ENCODE measurements around the gene RPTOR. TPM values are rescaled to one million over a fixed set of nuclear protein-coding genes. Genes with fewer than 3 reads are reported as not detected.

The RPTOR gene
- total RNA-seq, 1 donor from 2014 or later: 62.4 TPM

DNA sequence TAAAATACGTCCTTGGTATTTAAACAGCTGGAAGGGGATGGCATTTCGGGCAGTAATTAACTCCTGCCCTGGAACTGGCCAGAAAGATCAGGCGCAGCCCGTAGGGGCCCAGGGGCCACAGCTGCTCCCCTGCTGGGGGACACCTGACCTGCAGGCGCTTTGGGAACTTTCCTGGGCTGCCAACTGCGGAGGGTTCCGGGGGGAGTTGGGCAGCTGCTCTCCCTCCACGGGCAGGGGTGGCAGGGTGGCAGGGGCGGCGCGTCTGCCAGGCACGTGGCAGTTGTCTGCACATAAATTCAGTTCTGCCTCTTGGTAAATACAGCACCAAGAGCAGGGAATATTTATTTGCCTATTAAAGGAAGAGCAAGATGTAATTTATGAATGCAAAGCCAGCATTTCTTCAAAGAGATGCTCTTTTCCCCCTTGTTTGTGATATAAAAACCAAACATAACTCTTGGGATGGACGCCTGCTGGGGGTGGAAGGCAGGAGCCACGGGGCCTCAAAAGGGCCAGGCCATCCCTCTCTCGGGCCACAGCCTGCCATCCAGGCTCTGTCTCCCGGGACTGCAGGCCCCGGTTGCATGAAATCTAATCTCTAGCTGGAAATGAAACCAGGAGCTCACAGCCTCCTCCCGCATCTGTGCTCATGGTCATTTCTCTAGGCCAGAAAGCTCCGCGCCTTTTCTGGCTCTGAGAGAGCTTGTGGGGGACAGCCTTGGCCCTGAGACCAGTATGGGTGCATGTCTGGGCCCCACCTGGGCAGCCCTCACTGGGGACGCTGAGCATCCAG, 417.1 kb downstream of the RPTOR start:
- no peaks in the 10 kb centered on the region for H3K4me1 Mint-ChIP-seq (ENCODE audit: low read depth)
- intact Hi-C loops (cut with micrococcal nuclease): no loop called here
- H3K27me3 Mint-ChIP-seq (ENCODE audit: low read depth): no peaks in the 10 kb centered on the region
- no peaks in the 10 kb centered on the region for H3K9me3 Mint-ChIP-seq
- no peak overlapping the region for H3K4me3 Mint-ChIP-seq (ENCODE audit: low read depth)
- DNase-seq (ENCODE audit: low spot score): no peak
- H3K36me3 Mint-ChIP-seq (ENCODE audit: low read depth): peaks cover 15% of the 10 kb centered on the region
- no peak overlapping the region for H3K27ac Mint-ChIP-seq

DNA sequence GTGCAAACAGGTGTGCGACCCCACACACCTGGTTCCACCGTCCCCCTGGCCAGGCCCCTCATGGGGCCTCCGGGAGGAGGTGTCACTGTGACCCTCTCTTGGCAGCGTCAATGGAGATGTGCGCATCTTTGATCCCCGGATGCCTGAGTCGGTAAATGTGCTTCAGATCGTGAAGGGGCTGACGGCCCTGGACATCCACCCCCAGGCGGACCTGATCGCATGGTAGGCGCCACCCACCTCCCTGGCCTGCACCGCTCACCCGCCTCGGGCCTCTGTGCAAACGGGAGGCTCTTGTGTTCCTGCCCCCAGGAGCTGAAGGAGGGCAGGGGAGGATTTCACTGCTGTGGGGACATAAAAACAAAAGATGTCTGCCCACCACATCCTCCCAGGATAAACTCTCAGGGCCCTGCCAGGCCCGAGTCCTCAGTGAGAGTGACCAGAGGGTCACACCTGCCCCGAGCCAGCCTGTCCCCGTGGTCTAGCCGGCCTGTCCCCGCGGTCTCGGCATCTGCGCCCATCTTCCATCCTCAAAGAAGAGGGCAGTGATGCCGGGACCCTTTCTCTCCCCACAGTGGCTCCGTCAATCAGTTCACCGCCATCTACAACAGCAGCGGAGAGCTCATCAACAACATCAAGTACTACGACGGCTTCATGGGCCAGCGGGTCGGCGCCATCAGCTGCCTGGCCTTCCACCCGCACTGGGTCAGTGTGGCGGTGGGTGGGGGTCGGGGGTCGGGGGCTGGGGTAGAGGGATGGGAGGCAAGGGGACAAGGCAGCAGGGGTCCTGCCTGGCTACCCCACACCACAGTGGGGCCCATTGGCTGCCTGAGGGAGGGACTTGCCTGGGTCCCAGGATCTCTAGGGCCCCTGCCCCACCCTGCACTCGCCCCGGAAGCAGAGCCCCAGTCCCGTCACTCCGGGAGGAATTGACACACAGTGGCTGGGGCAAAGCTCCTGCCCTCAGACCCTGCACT, 418.0 kb downstream of the RPTOR start:
- H3K36me3 Mint-ChIP-seq (ENCODE audit: low read depth): peaks cover 16% of the 10 kb centered on the region
- no peaks in the 10 kb centered on the region for H3K9me3 Mint-ChIP-seq
- no peak overlapping the region for H3K27ac Mint-ChIP-seq
- H3K27me3 Mint-ChIP-seq (ENCODE audit: low read depth): no peaks in the 10 kb centered on the region
- no peak for DNase-seq (ENCODE audit: low spot score)
- H3K4me1 Mint-ChIP-seq (ENCODE audit: low read depth): no peaks in the 10 kb centered on the region
- H3K4me3 Mint-ChIP-seq (ENCODE audit: low read depth): no peak overlapping the region
- intact Hi-C loops (cut with micrococcal nuclease): no loop called here

DNA sequence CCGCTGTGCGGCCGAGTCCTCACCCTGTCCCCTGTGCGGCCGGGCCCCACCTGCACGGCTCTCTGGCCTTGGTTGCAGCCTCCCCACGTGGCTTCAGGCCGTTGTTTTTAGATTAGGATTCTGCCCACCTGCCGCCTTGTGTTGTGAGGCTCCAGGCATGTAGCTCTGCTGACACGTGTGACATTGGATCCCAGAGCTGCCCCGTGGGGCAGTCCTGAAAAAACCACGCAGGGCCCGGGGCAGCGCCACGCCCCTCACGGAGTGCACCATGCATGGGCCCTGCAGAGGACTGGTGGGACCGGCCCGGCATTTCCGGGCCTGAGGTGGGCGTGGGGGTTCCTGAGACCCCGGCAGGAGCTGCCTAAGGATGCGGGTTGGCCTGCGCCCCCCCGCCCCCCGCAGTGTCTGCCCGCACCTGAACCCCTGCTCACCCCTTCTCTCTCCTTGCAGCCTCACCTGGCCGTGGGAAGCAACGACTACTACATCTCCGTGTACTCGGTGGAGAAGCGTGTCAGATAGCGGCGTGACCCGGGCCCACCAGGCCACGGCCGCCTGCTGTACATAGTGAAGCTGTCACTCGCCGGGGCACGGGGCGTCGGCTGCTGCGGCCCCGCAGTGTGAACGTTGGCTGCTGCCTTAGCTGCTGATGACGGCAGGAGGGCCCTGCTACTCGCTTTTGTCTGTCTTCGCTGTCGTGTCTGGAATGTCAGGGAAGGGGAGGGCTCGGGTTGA, 419.3 kb downstream of the RPTOR start:
- Mint-ChIP-seq H3K27ac (no peak overlapping the region), H3K4me3 (ENCODE audit: low read depth) (no peak overlapping the region), H3K9me3 (no peaks in the 10 kb centered on the region), H3K27me3 (ENCODE audit: low read depth) (no peaks in the 10 kb centered on the region), H3K36me3 (ENCODE audit: low read depth) (peaks cover 16% of the 10 kb centered on the region), H3K4me1 (ENCODE audit: low read depth) (no peaks in the 10 kb centered on the region)
- intact Hi-C loops (cut with micrococcal nuclease): no loop called here
- no peak for DNase-seq (ENCODE audit: low spot score)

DNA sequence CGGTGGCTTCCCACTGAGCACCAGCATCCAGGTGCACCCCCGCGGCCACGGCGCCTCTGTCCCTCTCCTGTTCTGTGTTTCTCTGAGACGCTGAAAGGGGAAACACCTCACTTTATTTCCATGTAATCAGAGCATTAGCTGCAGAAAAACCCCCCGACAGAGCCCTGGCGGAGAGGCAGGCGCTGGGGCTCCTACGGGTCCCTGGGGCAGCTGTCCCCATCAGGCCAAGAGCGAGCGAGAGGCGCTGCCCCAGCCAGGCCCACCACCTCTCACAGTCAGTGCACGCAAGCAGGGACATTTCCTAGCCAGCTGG, 419.9 kb downstream of the RPTOR start:
- intact Hi-C loops (cut with micrococcal nuclease): no loop called here
- no peak for DNase-seq (ENCODE audit: low spot score)
- H3K36me3 Mint-ChIP-seq (ENCODE audit: low read depth): peaks cover 16% of the 10 kb centered on the region
- no peaks in the 10 kb centered on the region for H3K4me1 Mint-ChIP-seq (ENCODE audit: low read depth)
- no peak overlapping the region for H3K27ac Mint-ChIP-seq
- no peaks in the 10 kb centered on the region for H3K9me3 Mint-ChIP-seq
- H3K4me3 Mint-ChIP-seq (ENCODE audit: low read depth): no peak overlapping the region
- H3K27me3 Mint-ChIP-seq (ENCODE audit: low read depth): no peaks in the 10 kb centered on the region

DNA sequence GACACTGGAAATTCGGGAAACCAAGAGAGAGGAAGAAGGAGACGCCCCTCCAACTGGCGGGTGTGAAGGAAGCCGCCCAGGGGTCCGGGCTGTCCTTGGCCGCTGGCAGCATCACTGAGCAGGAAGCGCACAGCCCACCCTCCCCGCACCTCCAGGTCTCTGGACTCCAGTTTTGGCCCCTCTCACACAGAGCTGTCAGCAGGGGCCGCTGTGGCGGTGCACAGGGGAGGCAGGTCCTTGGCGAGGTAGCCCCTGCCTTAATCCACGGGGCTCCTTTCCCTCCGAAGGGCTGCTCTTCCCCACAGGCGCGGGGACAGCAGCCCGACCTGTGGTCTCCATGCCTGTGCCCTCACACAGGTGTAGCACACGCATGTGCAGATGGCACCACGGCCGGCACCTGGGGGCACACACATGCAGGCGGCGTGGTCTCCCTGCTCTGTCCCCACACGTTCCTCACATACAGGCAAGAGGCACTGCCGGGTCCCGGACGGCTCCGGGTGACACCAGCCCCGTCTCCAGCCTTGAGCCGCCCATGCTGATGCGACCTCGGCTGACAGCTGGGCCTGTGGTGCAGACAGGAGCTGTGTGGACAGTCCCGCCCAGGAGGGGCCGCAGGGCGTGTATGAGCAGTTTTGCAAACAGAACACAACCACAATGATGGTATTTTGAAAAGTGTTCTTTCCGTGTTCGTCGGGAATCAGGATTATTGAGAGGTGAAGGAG, 420.4 kb downstream of the RPTOR start:
- H3K27ac Mint-ChIP-seq: no peak overlapping the region
- intact Hi-C loops (cut with micrococcal nuclease): no loop called here
- H3K36me3 Mint-ChIP-seq (ENCODE audit: low read depth): peaks cover 16% of the 10 kb centered on the region
- no peaks in the 10 kb centered on the region for H3K27me3 Mint-ChIP-seq (ENCODE audit: low read depth)
- H3K4me1 Mint-ChIP-seq (ENCODE audit: low read depth): no peaks in the 10 kb centered on the region
- DNase-seq (ENCODE audit: low spot score): no peak
- no peaks in the 10 kb centered on the region for H3K9me3 Mint-ChIP-seq
- H3K4me3 Mint-ChIP-seq (ENCODE audit: low read depth): no peak overlapping the region

DNA sequence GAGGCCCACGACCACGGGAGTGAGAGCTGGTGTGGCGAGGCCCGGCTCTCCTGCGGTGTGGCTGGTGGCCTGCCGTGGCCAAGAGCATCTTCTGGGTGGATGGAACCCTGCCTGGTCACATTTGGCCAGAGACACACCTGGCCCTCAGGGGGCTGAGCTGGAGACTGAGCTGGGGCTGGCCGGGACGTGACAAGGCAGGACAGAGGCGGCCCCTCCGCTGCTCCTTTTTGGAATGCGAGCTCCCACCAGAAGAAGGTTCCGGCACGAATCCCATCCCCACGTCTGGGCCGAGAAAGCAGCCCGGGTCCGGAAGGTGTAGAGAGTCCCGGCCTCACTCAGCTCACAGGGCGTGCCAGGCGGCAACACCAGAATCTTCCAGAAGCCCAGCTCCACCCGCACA, 421.0 kb downstream of the RPTOR start:
- Mint-ChIP-seq H3K27ac (no peak overlapping the region), H3K4me3 (ENCODE audit: low read depth) (no peak overlapping the region), H3K27me3 (ENCODE audit: low read depth) (no peaks in the 10 kb centered on the region), H3K9me3 (no peaks in the 10 kb centered on the region), H3K4me1 (ENCODE audit: low read depth) (peaks cover 4% of the 10 kb centered on the region), H3K36me3 (ENCODE audit: low read depth) (peaks cover 16% of the 10 kb centered on the region)
- intact Hi-C loops (cut with micrococcal nuclease): no loop called here
- DNase-seq (ENCODE audit: low spot score): no peak

DNA sequence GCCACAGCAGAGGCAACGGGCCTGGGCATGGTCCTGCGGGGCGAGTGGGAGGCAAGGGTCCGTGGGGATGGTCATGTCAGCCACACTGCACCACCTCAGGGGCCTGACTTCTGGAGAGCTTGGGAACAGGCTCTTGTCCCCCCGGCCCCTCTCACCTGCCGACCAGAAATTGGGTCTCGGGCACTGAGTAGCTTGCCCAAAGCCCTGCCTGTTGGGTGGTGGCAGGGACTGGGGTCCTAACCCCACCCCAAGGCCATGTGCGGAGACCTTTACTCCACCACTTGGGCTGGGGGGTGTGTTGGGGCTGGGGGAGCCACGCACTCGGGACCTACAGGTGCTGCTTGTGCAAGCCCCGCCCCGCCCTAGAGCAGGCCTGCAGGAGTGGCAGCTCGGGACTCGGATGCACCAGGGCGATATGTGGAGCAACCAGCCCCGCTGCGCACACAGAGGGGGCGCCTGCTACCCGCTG, 422.8 kb downstream of the RPTOR start:
- H3K9me3 Mint-ChIP-seq: no peaks in the 10 kb centered on the region
- peaks cover 5% of the 10 kb centered on the region for H3K4me1 Mint-ChIP-seq (ENCODE audit: low read depth)
- H3K27me3 Mint-ChIP-seq (ENCODE audit: low read depth): no peaks in the 10 kb centered on the region
- no peak for DNase-seq (ENCODE audit: low spot score)
- H3K36me3 Mint-ChIP-seq (ENCODE audit: low read depth): peaks cover 16% of the 10 kb centered on the region
- intact Hi-C loops (cut with micrococcal nuclease): no loop called here
- H3K27ac Mint-ChIP-seq: no peak overlapping the region
- H3K4me3 Mint-ChIP-seq (ENCODE audit: low read depth): no peak overlapping the region

DNA sequence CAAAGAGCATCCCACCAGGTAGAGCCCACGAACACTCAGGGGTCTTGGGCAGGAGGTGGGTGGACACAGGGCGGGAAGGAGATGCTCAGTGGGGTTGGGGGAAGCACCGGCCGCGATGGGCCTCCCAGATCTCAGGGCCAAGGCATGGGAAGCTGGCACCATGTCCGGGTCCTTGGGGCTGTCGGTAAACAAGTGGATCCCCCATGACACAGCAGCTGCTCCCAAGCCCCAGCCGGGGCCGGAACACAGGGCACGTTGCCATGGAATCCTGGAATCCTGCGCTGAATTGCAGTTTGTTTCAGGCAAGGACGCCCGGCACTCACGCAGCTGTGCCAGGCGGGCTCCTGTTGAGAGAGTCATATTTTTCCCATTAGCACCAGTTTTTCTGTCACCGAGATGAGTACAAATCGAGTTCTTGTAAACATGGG, 424.0 kb downstream of the RPTOR start:
- no peak overlapping the region for H3K27ac Mint-ChIP-seq
- H3K9me3 Mint-ChIP-seq: no peaks in the 10 kb centered on the region
- peaks cover 5% of the 10 kb centered on the region for H3K4me1 Mint-ChIP-seq (ENCODE audit: low read depth)
- no peak overlapping the region for H3K4me3 Mint-ChIP-seq (ENCODE audit: low read depth)
- peaks cover 16% of the 10 kb centered on the region for H3K36me3 Mint-ChIP-seq (ENCODE audit: low read depth)
- intact Hi-C loops (cut with micrococcal nuclease): no loop called here
- no peaks in the 10 kb centered on the region for H3K27me3 Mint-ChIP-seq (ENCODE audit: low read depth)
- no peak for DNase-seq (ENCODE audit: low spot score)

DNA sequence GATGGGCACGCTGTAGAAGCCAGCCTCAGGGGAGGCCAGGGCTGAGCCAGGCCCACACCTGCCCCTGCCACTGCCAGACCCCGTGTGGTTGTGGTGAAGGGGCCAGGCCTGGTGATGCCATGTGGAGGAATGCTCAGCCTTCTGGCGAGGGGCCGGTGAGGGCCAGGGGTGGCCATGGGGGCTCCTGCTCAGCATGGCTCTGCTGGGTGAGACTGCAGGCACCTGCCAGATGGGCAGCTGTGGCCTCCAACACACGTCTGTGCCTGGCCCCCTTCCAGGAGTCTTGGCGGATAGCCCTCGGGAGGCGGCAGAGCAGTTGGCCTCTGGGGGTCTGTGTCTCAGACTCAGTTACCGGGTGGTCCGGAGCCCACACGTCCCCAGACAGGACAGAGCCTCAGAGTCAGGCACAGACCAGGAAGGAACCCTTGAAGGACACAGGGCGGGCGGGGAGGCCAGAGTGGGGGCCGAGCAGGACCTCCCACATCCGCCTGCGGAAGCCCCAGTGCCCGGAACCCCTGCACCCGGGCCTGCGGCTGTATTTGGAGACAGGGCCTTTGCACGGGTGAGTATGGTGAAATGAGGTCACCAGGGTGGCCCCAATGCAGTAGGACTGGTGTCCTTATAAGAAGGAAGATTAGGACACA, 424.5 kb downstream of the RPTOR start:
- H3K27me3 Mint-ChIP-seq (ENCODE audit: low read depth): no peaks in the 10 kb centered on the region
- H3K36me3 Mint-ChIP-seq (ENCODE audit: low read depth): peaks cover 16% of the 10 kb centered on the region
- no peak for DNase-seq (ENCODE audit: low spot score)
- no peak overlapping the region for H3K27ac Mint-ChIP-seq
- intact Hi-C loops (cut with micrococcal nuclease): no loop called here
- peaks cover 5% of the 10 kb centered on the region for H3K4me1 Mint-ChIP-seq (ENCODE audit: low read depth)
- no peak overlapping the region for H3K4me3 Mint-ChIP-seq (ENCODE audit: low read depth)
- H3K9me3 Mint-ChIP-seq: no peaks in the 10 kb centered on the region

DNA sequence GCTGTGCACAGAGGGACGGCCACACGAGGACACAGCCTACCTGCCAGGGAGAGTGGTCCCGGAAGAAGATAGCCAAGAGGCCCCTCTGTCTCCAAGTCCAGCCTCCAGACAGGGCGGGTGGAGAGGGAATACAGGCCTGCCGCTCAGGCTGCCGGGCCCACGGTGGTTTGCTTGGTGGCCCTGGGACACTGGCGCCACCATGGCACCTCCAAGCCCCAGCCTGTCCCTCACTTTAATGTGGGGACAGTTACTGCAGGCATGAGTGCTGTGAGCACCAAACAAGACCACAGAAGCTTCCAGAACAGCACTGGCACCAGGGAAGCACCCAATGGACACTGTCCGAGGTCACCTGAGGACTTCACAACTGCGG, 425.0 kb downstream of the RPTOR start:
- peaks cover 11% of the 10 kb centered on the region for H3K36me3 Mint-ChIP-seq (ENCODE audit: low read depth)
- H3K4me3 Mint-ChIP-seq (ENCODE audit: low read depth): no peak overlapping the region
- H3K9me3 Mint-ChIP-seq: no peaks in the 10 kb centered on the region
- no peak for DNase-seq (ENCODE audit: low spot score)
- intact Hi-C loops (cut with micrococcal nuclease): no loop called here
- H3K27me3 Mint-ChIP-seq (ENCODE audit: low read depth): no peaks in the 10 kb centered on the region
- no peak overlapping the region for H3K27ac Mint-ChIP-seq
- H3K4me1 Mint-ChIP-seq (ENCODE audit: low read depth): peaks cover 5% of the 10 kb centered on the region

DNA sequence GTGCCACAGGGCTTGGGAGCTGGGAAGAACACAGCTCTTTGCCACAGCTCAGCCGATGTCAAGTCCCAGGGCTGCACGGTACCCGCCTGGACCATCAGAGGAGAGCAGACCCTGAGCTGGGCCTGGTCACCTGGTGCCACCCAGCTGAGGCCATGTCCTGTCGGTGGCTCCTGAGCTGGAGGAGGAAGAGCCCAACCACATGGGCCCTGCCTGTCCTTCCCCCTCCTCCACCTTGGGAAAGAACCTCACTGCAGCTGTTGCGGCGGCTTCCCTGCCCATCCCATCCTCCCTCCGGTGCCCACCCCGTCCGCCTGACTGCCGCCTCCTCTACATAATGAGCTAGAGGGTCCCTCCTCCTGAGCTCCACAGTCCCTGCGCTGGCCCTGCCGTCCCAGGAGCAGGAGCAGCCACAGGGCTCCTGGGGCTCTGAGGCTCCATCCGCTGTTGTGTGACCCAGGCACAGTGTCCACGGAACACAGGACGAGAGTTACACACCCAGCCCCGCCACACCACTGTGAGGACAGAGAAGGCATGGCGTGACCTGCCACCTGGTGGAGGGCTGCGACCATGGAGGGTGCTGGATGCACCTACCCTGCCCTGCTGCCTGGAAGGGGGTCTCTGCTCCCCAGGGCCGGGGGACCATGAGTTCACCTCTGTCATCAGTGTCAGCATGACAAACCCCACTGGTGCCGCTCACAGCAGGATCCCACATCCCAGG, 425.6 kb downstream of the RPTOR start:
- no peaks in the 10 kb centered on the region for H3K27me3 Mint-ChIP-seq (ENCODE audit: low read depth)
- peak; percentile 22 for DNase-seq (ENCODE audit: low spot score)
- intact Hi-C loops (cut with micrococcal nuclease): no loop called here
- no peak overlapping the region for H3K4me3 Mint-ChIP-seq (ENCODE audit: low read depth)
- H3K9me3 Mint-ChIP-seq: no peaks in the 10 kb centered on the region
- no peak overlapping the region for H3K27ac Mint-ChIP-seq
- peaks cover 10% of the 10 kb centered on the region for H3K36me3 Mint-ChIP-seq (ENCODE audit: low read depth)
- H3K4me1 Mint-ChIP-seq (ENCODE audit: low read depth): peaks cover 5% of the 10 kb centered on the region
